Bronchus fibroblast of lung (primary cell): ENCODE measurements around the gene CISD2. TPM values are rescaled to one million over a fixed set of nuclear protein-coding genes. Genes with fewer than 3 reads are reported as not detected.

ENCODE experiments used
- total RNA-seq: library from RNA; depleted of rRNA; stranded (reverse); fragments of >200 nt; gene quantifications from 2 replicates; pipeline ENCODE4 v1.2.3, GENCODE V29; 2015

Gene CISD2, protein sequence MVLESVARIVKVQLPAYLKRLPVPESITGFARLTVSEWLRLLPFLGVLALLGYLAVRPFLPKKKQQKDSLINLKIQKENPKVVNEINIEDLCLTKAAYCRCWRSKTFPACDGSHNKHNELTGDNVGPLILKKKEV
- total RNA-seq = 11.6 and 14.5 TPM in 2 replicates

DNA sequence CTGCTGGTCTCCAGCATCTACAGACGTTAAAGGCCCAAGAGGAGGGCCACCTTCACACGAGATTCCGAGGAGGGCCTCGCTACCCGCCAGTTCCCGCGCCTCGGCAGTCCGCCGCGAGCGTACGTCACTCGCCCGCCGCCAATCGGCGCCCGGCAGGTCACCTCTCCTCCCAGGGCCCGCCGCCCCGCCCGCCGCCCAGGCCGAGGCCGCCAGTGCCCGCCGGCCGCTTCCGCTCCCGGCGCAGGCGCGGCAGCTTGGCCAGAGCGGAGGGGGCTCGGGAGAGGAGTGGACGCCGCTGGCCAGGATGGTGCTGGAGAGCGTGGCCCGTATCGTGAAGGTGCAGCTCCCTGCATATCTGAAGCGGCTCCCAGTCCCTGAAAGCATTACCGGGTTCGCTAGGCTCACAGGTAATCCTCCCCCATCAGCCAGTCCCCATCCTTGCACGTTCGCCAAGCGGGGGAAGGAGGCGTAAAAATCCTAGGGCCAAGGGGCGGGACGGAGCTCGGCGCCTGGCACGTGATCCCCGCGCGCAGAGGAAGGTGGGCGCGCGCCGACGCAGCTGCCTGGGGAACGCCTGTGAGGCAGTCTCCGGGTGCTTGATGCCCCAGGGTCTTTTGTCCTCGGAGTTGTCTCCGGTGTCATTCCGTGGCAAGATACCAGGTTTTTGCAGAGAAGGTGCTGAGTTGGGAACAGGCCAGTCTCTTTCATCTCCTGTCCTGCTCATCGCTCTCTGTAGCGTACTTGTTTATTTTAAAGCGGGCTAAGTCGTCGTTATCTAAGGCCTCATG is at the start of gene CISD2:
Gene CISD2 (plus strand): TSS at position 212 of the 788 bp plus-strand sequence. CDS start 93 bp downstream, at position 305.

DNA sequence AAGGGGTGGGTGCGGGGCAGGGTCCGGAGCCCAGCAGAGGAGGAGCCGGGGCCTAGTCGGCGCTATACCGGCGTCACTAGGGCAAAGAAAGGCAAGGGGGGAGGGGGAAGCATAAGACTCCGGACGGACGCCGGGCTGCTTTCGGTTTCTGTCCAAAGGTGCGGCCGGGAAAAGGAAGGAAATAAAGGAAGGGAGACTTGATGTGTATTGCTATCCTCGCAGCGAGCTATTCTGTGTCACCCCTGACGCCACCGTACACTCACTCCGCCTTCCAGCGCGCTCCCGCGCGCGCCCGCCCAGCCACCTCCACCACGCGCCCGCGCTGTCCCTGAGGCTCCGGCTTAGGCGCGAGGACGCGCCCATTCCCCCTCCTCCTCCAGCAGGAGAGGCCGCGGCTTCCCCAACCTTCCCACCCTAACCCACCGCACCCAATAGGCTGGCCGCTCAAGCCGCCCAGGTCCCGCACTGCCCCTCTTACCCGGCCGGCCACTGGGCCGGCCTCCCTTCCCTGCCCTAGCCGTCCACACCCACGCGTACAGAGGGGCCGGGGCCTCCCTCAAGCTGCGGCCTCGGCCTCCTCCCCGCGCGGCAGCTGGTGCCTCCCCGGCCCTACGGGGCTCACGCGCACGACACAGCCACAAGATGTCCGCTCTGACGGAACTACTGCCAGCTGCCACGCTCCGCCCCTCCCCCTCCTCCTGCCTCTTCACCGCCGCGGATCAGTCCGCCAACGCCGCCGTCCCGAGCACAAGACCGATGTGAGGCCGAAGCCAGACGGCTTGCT is 41.7 kb upstream of the CISD2 start, which contains the start of gene UBE2D3:
Gene UBE2D3 (minus strand): TSS at position 662 of the 784 bp plus-strand sequence. CDS start 1,043 bp downstream, outside the sequence.

Other genes starting within 250 kb of the CISD2 start
- 10.6 and 14.0 TPM in 2 replicates for gene MANBA, start 108.0 kb upstream of the CISD2 start, total RNA-seq
- 370 and 379 TPM in 2 replicates for gene UBE2D3, start 41.4 kb upstream of the CISD2 start, total RNA-seq
- gene SLC9B1, start 150.7 kb downstream of the CISD2 start, total RNA-seq = 0.30 TPM in 1 of 2 replicates, not detected in the other
- 8.4 and 9.5 TPM in 2 replicates for gene SLC9B2, start 207.8 kb downstream of the CISD2 start, total RNA-seq
- gene BDH2, start 230.8 kb downstream of the CISD2 start, total RNA-seq = 38.3 and 43.9 TPM in 2 replicates